Natural killer cell (primary cell): ENCODE data around the gene GRID1. TPM values are rescaled to one million over a fixed set of nuclear protein-coding genes. Genes with fewer than 3 reads are reported as not detected.

Source experiments
- ATAC-seq, 3 donors: fragments of 150-1000 bp in 2 of 3; fragments of 200-7000 bp in 1 of 3; cut with Tn5 transposase; 1 replicate in 1 of 3; 2 replicates in 2 of 3; pipeline ENCODE4 v1.10.0; 2021; ENCODE audit warnings: mild to moderate bottlenecking in 2 of 3, moderate library complexity in 2 of 3
- DNase-seq, 2 donors: peaks; one replicate each; pipeline versions ENCODE4 v3.0.0 to v3.0.0-alpha.2; 2013 to 2021; ENCODE audit warnings: mixed read lengths in 1 of 2
- H3K27ac ChIP-seq: one replicate; pipeline ENCODE4 v1.5.1; 2013; ENCODE audit warnings: mild to moderate bottlenecking, low read length
- H3K27me3 ChIP-seq: one replicate; pipeline ENCODE4 v1.6.1; 2013; ENCODE audit warnings: low read length; ENCODE audit not compliant: control insufficient read depth, insufficient read depth
- H3K36me3 ChIP-seq: one replicate; pipeline ENCODE4 v1.6.1; 2013; ENCODE audit warnings: low read length; ENCODE audit not compliant: control insufficient read depth, insufficient read depth
- H3K4me1 ChIP-seq: one replicate; pipeline ENCODE4 v1.6.1; 2013; ENCODE audit warnings: low read length; ENCODE audit not compliant: control insufficient read depth, insufficient read depth
- H3K4me3 ChIP-seq: one replicate; pipeline ENCODE4 v1.5.1; 2013; ENCODE audit warnings: low read length
- H3K9me3 ChIP-seq: one replicate; pipeline ENCODE4 v1.6.1; 2013; ENCODE audit warnings: low read length; ENCODE audit not compliant: control insufficient read depth, insufficient read depth
- H3K27ac Mint-ChIP-seq, 2 donors: one replicate each; pipeline ENCODE4 v1.8.0; 2022; ENCODE audit warnings: mild to moderate bottlenecking in 2 of 2, mixed read lengths in 2 of 2, moderate library complexity in 1 of 2
- H3K27me3 Mint-ChIP-seq, 2 donors: one replicate each; pipeline ENCODE4 v1.8.0; 2022; ENCODE audit warnings: low read depth in 2 of 2, mixed read lengths in 2 of 2
- H3K36me3 Mint-ChIP-seq: one replicate; pipeline ENCODE4 v1.8.0; 2022; ENCODE audit warnings: mixed read lengths
- H3K4me1 Mint-ChIP-seq, 2 donors: one replicate each; pipeline ENCODE4 v1.8.0; 2022; ENCODE audit warnings: mixed read lengths in 2 of 2
- H3K4me3 Mint-ChIP-seq: one replicate; pipeline ENCODE4 v1.8.0; 2022; ENCODE audit warnings: mild to moderate bottlenecking, moderate library complexity, mixed read lengths
- H3K9me3 Mint-ChIP-seq, 2 donors: one replicate each; pipeline ENCODE4 v1.8.0; 2022; ENCODE audit warnings: mixed read lengths in 2 of 2
- WGBS: methylation state at CpG from one replicate; pipeline ENCODE4 v1.1.7; 2013; ENCODE audit warnings: missing lambda C conversion rate; ENCODE audit not compliant: insufficient coverage; 5-methylcytosine and 5-hydroxymethylcytosine counted together
- intact Hi-C: fragments of 100-400 bp; cut with micrococcal nuclease; formaldehyde crosslinking; loops from one replicate; pipeline ENCODE4 v1.14.2; 2022
- total RNA-seq, 4 donors: library from RNA; stranded (reverse); fragments of 120-200 nt in 1 of 4; gene quantifications; one replicate each; pipeline versions ENCODE4 v1.2.3 to v1.2.4, GENCODE V29; 2013 to 2022
- TF ChIP-seq, protein P1 (sequence below): fragments of 200-600 bp; IDR thresholded peaks from one replicate; pipeline ENCODE4 v1.8.0; 2022; ENCODE audit warnings: antibody characterized with exemption

The GRID1 gene
- total RNA-seq, 3 donors from 2014 or later (not counting 1 experiment from before 2014, with no cell fraction given) = not detected

DNA sequence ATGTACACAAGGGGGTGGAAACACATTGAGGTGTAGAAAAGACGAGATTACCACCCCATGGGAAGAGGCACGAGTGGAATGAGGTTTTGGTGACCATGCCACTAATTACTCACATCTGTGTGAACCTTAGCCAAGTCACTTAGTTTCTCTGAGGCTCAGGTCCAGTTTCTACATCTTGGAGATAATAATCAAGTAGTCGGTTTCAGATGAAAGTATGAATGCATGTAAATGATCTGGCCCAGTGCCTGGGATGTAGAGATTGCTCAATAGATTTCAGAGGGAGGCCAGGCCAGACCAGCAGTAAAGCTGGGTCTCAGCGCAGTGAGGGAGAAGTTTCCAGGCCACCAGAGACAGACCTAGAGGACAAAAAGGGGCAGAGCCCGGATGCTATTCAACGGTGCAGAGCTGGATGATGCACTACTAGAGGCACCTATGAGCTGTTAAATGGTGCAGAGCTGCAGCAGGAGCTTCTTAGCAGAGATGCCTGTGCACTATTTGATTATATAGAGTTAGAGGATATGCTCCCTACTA, 725.1 kb downstream of the GRID1 start:
- DNase-seq (no peak), ATAC-seq (no peak)
- no peaks in the 10 kb centered on the region for H3K36me3 Mint-ChIP-seq
- H3K4me3 Mint-ChIP-seq = no peak overlapping the region
- H3K4me1 ChIP-seq = no peaks in the 10 kb centered on the region
- H3K4me3 ChIP-seq = no peak overlapping the region
- TF ChIP-seq, protein P1, sequence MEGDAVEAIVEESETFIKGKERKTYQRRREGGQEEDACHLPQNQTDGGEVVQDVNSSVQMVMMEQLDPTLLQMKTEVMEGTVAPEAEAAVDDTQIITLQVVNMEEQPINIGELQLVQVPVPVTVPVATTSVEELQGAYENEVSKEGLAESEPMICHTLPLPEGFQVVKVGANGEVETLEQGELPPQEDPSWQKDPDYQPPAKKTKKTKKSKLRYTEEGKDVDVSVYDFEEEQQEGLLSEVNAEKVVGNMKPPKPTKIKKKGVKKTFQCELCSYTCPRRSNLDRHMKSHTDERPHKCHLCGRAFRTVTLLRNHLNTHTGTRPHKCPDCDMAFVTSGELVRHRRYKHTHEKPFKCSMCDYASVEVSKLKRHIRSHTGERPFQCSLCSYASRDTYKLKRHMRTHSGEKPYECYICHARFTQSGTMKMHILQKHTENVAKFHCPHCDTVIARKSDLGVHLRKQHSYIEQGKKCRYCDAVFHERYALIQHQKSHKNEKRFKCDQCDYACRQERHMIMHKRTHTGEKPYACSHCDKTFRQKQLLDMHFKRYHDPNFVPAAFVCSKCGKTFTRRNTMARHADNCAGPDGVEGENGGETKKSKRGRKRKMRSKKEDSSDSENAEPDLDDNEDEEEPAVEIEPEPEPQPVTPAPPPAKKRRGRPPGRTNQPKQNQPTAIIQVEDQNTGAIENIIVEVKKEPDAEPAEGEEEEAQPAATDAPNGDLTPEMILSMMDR = no peak
- no peaks in the 10 kb centered on the region for H3K27me3 Mint-ChIP-seq
- H3K27ac ChIP-seq = no peak overlapping the region
- H3K27ac Mint-ChIP-seq = no peak overlapping the region
- no peaks in the 10 kb centered on the region for H3K9me3 ChIP-seq
- no peaks in the 10 kb centered on the region for H3K36me3 ChIP-seq
- H3K9me3 Mint-ChIP-seq = peaks cover 2 to 6% of the 10 kb centered on the region in 2 donors
- 78% methylated on average over 6 of the region's 6 CpGs for WGBS
- no peaks in the 10 kb centered on the region for H3K4me1 Mint-ChIP-seq
- H3K27me3 ChIP-seq = no peaks in the 10 kb centered on the region
- intact Hi-C loops = no loop called here

DNA sequence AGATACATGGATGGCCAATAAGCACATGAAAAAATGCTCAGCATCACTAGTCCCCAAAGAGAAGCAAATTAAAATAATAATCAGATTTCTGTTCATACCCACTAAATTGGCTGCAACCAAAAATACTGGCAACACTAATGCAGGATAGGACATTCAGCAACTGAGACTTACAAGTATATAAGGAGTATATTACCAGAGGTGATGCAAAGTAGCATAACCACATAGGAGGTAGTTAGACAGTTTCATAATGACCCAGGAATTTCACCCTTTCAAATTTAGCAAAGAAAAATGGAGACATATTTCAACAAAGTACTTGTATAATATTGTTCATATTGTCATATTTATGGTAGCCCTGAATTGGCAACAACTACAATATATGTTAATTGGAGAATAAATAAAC, 727.8 kb downstream of the GRID1 start:
- no peak overlapping the region for H3K4me3 Mint-ChIP-seq
- H3K4me3 ChIP-seq = no peak overlapping the region
- H3K4me1 Mint-ChIP-seq = no peaks in the 10 kb centered on the region
- no peaks in the 10 kb centered on the region for H3K4me1 ChIP-seq
- ATAC-seq = no peak
- H3K27me3 ChIP-seq = no peaks in the 10 kb centered on the region
- no peak overlapping the region for H3K27ac ChIP-seq
- TF ChIP-seq, protein P1 = no peak
- DNase-seq = no peak
- intact Hi-C loops = no loop called here
- H3K36me3 Mint-ChIP-seq = no peaks in the 10 kb centered on the region
- no peaks in the 10 kb centered on the region for H3K27me3 Mint-ChIP-seq
- H3K27ac Mint-ChIP-seq = no peak overlapping the region
- no peaks in the 10 kb centered on the region for H3K36me3 ChIP-seq
- peaks cover 4 to 8% of the 10 kb centered on the region in 2 donors for H3K9me3 Mint-ChIP-seq
- no peaks in the 10 kb centered on the region for H3K9me3 ChIP-seq

DNA sequence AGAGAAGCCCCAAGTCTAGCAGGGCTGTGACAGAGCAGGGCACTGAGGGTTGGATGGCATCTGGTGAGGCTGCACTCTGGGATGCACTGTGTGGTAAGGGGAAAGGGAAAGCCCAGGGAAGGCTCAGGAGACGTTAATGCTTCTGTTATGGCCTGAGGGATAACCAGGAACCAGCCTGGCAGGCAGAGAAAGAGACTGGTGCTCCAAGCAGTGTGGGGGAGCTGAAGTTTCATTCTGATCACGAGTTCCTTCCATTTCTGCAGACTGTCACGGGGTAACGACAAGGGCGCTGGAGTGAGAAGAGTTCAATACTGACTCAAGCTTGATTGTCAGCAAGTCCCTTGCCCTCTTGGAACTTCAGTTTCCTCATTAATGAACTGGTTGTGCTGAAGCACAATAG, 730.9 kb downstream of the GRID1 start:
- H3K4me3 Mint-ChIP-seq = no peak overlapping the region
- no peak overlapping the region for H3K4me3 ChIP-seq
- no peak overlapping the region for H3K27ac ChIP-seq
- H3K27me3 Mint-ChIP-seq = no peaks in the 10 kb centered on the region
- 78% methylated on average over 5 of the region's 5 CpGs for WGBS
- H3K36me3 Mint-ChIP-seq = no peaks in the 10 kb centered on the region
- peaks cover 2 to 8% of the 10 kb centered on the region in 2 donors for H3K9me3 Mint-ChIP-seq
- intact Hi-C loops = no loop called here
- ATAC-seq (no peak), DNase-seq (no peak)
- H3K4me1 Mint-ChIP-seq = no peaks in the 10 kb centered on the region
- no peaks in the 10 kb centered on the region for H3K36me3 ChIP-seq
- TF ChIP-seq, protein P1 = no peak
- no peaks in the 10 kb centered on the region for H3K27me3 ChIP-seq
- H3K27ac Mint-ChIP-seq = no peak overlapping the region
- no peaks in the 10 kb centered on the region for H3K9me3 ChIP-seq
- no peaks in the 10 kb centered on the region for H3K4me1 ChIP-seq

DNA sequence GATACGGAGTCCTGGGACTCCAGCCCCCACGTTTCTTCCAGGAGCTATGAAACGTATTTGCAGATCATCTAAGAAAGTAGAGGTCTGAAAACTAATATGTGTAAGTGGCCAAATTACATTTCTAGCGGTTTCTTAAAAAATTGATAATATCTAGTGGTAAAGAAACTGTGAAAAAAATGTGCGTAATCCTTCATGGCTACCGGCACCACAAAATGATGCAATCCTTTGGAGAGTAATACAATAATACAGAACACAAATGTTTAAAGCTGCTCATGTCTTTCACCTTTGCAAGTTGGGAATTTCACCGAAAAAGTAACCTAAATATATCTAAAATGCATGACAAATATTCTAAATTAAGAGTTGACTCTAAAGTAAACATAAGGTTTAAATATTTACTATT, 742.1 kb downstream of the GRID1 start:
- H3K4me1 ChIP-seq = no peaks in the 10 kb centered on the region
- Mint-ChIP-seq H3K4me1 (no peaks in the 10 kb centered on the region), H3K27ac (no peak overlapping the region), H3K4me3 (no peak overlapping the region), H3K27me3 (no peaks in the 10 kb centered on the region), H3K36me3 (no peaks in the 10 kb centered on the region), H3K9me3 (no peaks in the 10 kb centered on the region)
- WGBS = 63% methylated on average over 6 of the region's 7 CpGs
- ATAC-seq (no peak), DNase-seq (no peak)
- no peak overlapping the region for H3K4me3 ChIP-seq
- no peak overlapping the region for H3K27ac ChIP-seq
- H3K36me3 ChIP-seq = no peaks in the 10 kb centered on the region
- H3K9me3 ChIP-seq = no peaks in the 10 kb centered on the region
- H3K27me3 ChIP-seq = no peaks in the 10 kb centered on the region
- TF ChIP-seq, protein P1 = no peak
- intact Hi-C loops = no loop called here
